SK-N-SH (cell line): ENCODE data around the gene DYNLT3. TPM values are rescaled to one million over a fixed set of nuclear protein-coding genes. Genes with fewer than 3 reads are reported as not detected.

Experiments
- CTCF ChIA-PET: fragments of 300-600, 350-600 bp; formaldehyde crosslinking; extraction: SDS; loops from one replicate; lab custom pipeline; 2021; lab: Yijun Ruan, JAX
- POLR2A ChIA-PET: fragments of 350-600 bp; sonication (Branson Sonifier 250); formaldehyde crosslinking; extraction: SDS; loops from one replicate; lab custom pipeline; 2020; ENCODE audit warnings: antibody characterized with exemption, inconsistent platforms; lab: Yijun Ruan, JAX
- DNase-seq: peaks from one replicate; pipeline ENCODE4 v3.0.0; 2012
- H2AFZ ChIP-seq: fragments of 200-600 bp; sonication (generic); 2 replicates; pipeline ENCODE4 v1.8.1; 2016; ENCODE audit warnings: antibody characterized with exemption, mild to moderate bottlenecking, low read depth
- H3F3A ChIP-seq: fragments of 200-600 bp; sonication (generic); replicated peaks from 2 replicates; pipeline ENCODE3; 2016; ENCODE audit warnings: antibody characterized with exemption, mild to moderate bottlenecking; ENCODE audit not compliant: insufficient read depth
- H3K27ac ChIP-seq, 2 experiments: fragments of 200-500 bp in 1 of 2; fragments of 200-600 bp in 1 of 2; sonication (Bioruptor generic) in 1 of 2; sonication (generic), shearing (Covaris generic) in 1 of 2; 2 replicates each; pipeline versions ENCODE4 v1.5.1 to v1.6.1; 2014 to 2016; ENCODE audit warnings: low read depth in 2 of 2, inconsistent platforms in 1 of 2, low read length in 1 of 2, mild to moderate bottlenecking in 1 of 2, mixed read lengths in 1 of 2
- H3K27me3 ChIP-seq: fragments of 200-600 bp; sonication (generic), shearing (Covaris generic); 2 replicates; pipeline ENCODE4 v1.6.1; 2016; ENCODE audit warnings: mixed run types; ENCODE audit not compliant: insufficient read depth
- H3K36me3 ChIP-seq, 2 experiments: fragments of 200-500 bp in 1 of 2; fragments of 200-600 bp in 1 of 2; sonication (Bioruptor generic) in 1 of 2; sonication (generic) in 1 of 2; replicated peaks in 1 of 2; 2 replicates each; pipeline versions ENCODE3 to v1.5.1; 2014 to 2016; ENCODE audit warnings: low read length in 1 of 2, mild to moderate bottlenecking in 1 of 2; ENCODE audit not compliant: insufficient read depth in 2 of 2, control insufficient read depth in 1 of 2
- H3K4me1 ChIP-seq, 2 experiments: fragments of 200-500 bp in 1 of 2; fragments of 200-600 bp in 1 of 2; sonication (Bioruptor generic) in 1 of 2; sonication (generic), shearing (Covaris generic) in 1 of 2; 2 replicates each; pipeline versions ENCODE4 v1.5.1 to v1.6.1; 2014 to 2016; ENCODE audit warnings: low read depth in 1 of 2, low read length in 1 of 2, mixed run types in 1 of 2; ENCODE audit not compliant: insufficient read depth in 2 of 2, control insufficient read depth in 1 of 2
- H3K4me2 ChIP-seq: fragments of 200-600 bp; sonication (generic), shearing (Covaris generic); 2 replicates; pipeline ENCODE4 v1.6.1; 2017; ENCODE audit warnings: mixed run types
- H3K4me3 ChIP-seq, 2 experiments: fragments of 200-500 bp in 1 of 2; fragments of 200-600 bp in 1 of 2; sonication (Bioruptor generic) in 1 of 2; sonication (generic), shearing (Covaris generic) in 1 of 2; 2 replicates each; pipeline versions ENCODE4 v1.5.1 to v1.8.1; 2014 to 2016; ENCODE audit warnings: low read depth in 2 of 2, inconsistent platforms in 1 of 2, low read length in 1 of 2, mild to moderate bottlenecking in 1 of 2, mixed read lengths in 1 of 2, moderate library complexity in 1 of 2
- H3K79me2 ChIP-seq: fragments of 200-600 bp; sonication (generic); 2 replicates; pipeline ENCODE4 v1.8.1; 2017; ENCODE audit warnings: mild to moderate bottlenecking; ENCODE audit not compliant: insufficient read depth
- H3K9ac ChIP-seq: fragments of 200-600 bp; sonication (generic); 2 replicates; pipeline ENCODE4 v1.6.1; 2017; ENCODE audit warnings: mixed run types
- H3K9me2 ChIP-seq: fragments of 200-600 bp; sonication (generic); 2 replicates; pipeline ENCODE4 v1.6.1; 2017; ENCODE audit warnings: mixed run types
- H3K9me3 ChIP-seq: fragments of 200-600 bp; sonication (generic); 2 replicates; pipeline ENCODE4 v1.6.1; 2017; ENCODE audit warnings: mixed run types, mild to moderate bottlenecking, moderate library complexity
- H4K20me1 ChIP-seq: fragments of 200-600 bp; sonication (generic); 2 replicates; pipeline ENCODE4 v1.6.1; 2017; ENCODE audit warnings: mild to moderate bottlenecking, mixed run types; ENCODE audit not compliant: insufficient read depth
- CHD2 ChIP-seq: fragments of 150-350 bp; IDR thresholded peaks from 2 replicates; pipeline ENCODE4 v1.6.1; 2018; ENCODE audit warnings: low read length; ENCODE audit not compliant: partially characterized antibody
- CTCF ChIP-seq: fragments of 200-600 bp; sonication (generic); IDR thresholded peaks from 2 replicates; pipeline ENCODE4 v1.6.1; 2017; ENCODE audit warnings: antibody characterized with exemption, mild to moderate bottlenecking, moderate library complexity
- ELF1 ChIP-seq: IDR thresholded peaks from 2 replicates; pipeline ENCODE4 v1.4.0; 2012
- EZH2phosphoT487 ChIP-seq: fragments of 200-600 bp; sonication (generic); IDR thresholded peaks from 2 replicates; pipeline ENCODE4 v1.6.1; 2017; ENCODE audit warnings: low read depth, mixed run types, mild to moderate bottlenecking, antibody characterized with exemption, moderate library complexity, borderline replicate concordance
- JUND ChIP-seq: IDR thresholded peaks from 2 replicates; pipeline ENCODE4 v1.4.0; 2012
- MAX ChIP-seq: IDR thresholded peaks from 2 replicates; pipeline ENCODE4 v1.4.0; 2012; ENCODE audit warnings: low read depth
- NRF1 ChIP-seq: IDR thresholded peaks from 2 replicates; pipeline ENCODE4 v1.6.1; 2012; ENCODE audit warnings: low read depth, mild to moderate bottlenecking, low read length
- POLR2AphosphoS5 ChIP-seq: IDR thresholded peaks from 2 replicates; pipeline ENCODE4 v1.6.1; 2012; ENCODE audit warnings: low read depth, low read length
- RCOR1 ChIP-seq: fragments of 150-350 bp; IDR thresholded peaks from 2 replicates; pipeline ENCODE4 v1.6.1; 2017; ENCODE audit warnings: antibody characterized with exemption, low read length
- RXRA ChIP-seq: IDR thresholded peaks from 2 replicates; pipeline ENCODE4 v1.4.0; 2012; ENCODE audit warnings: low read depth, mild to moderate bottlenecking, borderline replicate concordance
- SIN3A ChIP-seq: IDR thresholded peaks from 2 replicates; pipeline ENCODE4 v1.6.1; 2012; ENCODE audit warnings: low read depth, mild to moderate bottlenecking, low read length, moderate library complexity, borderline replicate concordance
- SMC3 ChIP-seq: IDR thresholded peaks from 2 replicates; pipeline ENCODE4 v1.6.1; 2012; ENCODE audit warnings: low read depth, low read length, improper control_type of control experiment
- TCF12 ChIP-seq: IDR thresholded peaks from 2 replicates; pipeline ENCODE4 v1.4.0; 2012
- YY1 ChIP-seq: IDR thresholded peaks from 2 replicates; pipeline ENCODE4 v1.4.0; 2012; ENCODE audit warnings: low read depth, mild to moderate bottlenecking
- ZBTB33 ChIP-seq: IDR thresholded peaks from 2 replicates; pipeline ENCODE4 v1.4.0; 2012; ENCODE audit warnings: low read depth, borderline replicate concordance
- WGBS: methylation state at CpG from one replicate; pipeline ENCODE4 v1.1.6; 2017; ENCODE audit warnings: low lambda C conversion rate; 5-methylcytosine and 5-hydroxymethylcytosine counted together
- polyA plus RNA-seq, 3 experiments: library from polyadenylated mRNA; depleted of rRNA; stranded (reverse); fragments of >200 nt; gene quantifications; 2 replicates each; pipeline ENCODE4 v1.2.3, GENCODE V29; 2012
- TF ChIP-seq, protein P1 (sequence below): fragments of 150-350 bp; IDR thresholded peaks from 2 replicates; pipeline ENCODE4 v1.6.1; 2016; ENCODE audit warnings: mild to moderate bottlenecking, low read depth, low read length
- TF ChIP-seq, protein P2 (sequence below): IDR thresholded peaks from 2 replicates; pipeline ENCODE4; 2012
- TF ChIP-seq, protein P3 (sequence below): fragments of 150-350 bp; IDR thresholded peaks from 2 replicates; pipeline ENCODE4 v1.6.1; 2017; ENCODE audit warnings: antibody characterized with exemption, low read length, low read depth, borderline replicate concordance

The DYNLT3 gene
- polyA plus RNA-seq, 1 of the 3 experiments (the other 2 are of a cell fraction): 7.3 TPM

DNA sequence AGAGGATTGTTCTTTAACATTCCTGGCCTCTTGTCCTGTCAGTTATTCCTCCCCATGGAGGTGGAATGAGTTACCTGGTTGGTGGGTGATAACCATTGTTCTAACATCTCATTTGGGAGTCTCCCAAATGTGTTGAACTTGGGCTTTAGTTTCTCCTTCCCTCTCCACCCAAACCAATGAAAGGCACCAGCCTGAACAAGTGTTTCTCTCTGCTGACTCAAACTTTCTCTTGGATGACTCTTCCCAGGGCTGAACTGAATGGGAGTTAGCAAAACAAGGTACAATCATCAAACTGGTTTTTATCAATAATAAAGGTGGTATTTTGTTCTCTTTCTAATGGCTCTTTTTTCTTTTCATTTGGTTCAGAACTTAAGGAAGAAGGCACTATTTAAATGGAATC lies 2.7 kb downstream of the DYNLT3 start (continued):
- TF ChIP-seq, protein P1, sequence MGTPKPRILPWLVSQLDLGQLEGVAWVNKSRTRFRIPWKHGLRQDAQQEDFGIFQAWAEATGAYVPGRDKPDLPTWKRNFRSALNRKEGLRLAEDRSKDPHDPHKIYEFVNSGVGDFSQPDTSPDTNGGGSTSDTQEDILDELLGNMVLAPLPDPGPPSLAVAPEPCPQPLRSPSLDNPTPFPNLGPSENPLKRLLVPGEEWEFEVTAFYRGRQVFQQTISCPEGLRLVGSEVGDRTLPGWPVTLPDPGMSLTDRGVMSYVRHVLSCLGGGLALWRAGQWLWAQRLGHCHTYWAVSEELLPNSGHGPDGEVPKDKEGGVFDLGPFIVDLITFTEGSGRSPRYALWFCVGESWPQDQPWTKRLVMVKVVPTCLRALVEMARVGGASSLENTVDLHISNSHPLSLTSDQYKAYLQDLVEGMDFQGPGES: no peak
- no peak for TF ChIP-seq ELF1

DNA sequence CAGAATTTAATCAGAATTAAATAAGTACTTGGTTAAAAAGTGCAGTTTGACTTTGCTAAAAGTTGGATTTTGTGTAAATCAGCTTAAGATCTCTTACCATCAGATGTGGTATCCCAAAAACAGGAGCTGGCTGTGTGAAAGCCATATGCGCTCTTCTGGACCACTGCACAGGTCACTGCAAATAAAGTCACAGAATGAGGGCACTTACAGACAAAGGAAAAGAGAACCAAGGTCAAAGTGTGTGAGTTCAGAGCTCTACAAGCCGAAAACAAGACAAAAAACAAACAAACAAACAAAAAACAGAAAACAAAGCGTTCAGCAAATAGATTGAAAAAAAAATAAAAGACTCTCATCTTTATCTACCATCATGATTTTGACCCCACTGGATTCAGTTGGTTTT lies 6.4 kb downstream of the DYNLT3 start:
- Histone ChIP-seq H2AFZ (no peak overlapping the region), H3F3A (no peaks in the 10 kb centered on the region), H3K27me3 (no peaks in the 10 kb centered on the region), H3K27ac (no peak overlapping the region), H3K9ac (no peak overlapping the region), H3K4me1 (no peaks in the 10 kb centered on the region), H3K9me3 (no peaks in the 10 kb centered on the region), H3K36me3 (peaks cover 0 to 9% of the 10 kb centered on the region in 2 experiments), H4K20me1 (no peaks in the 10 kb centered on the region), H3K4me3 (no peak overlapping the region), H3K4me2 (no peak overlapping the region), H3K9me2 (no peaks in the 10 kb centered on the region), H3K79me2 (no peaks in the 10 kb centered on the region; the same call in 1 of the 2 replicates)
- CTCF ChIA-PET: interaction anchor here (0.8 to 2.0 kb wide), 4 partner anchors 15 to 335 kb away, joined by 3 to 10 read pairs (median 4); a partner anchor contains a TSS
- no peak for TF ChIP-seq CHD2
- no peak for TF ChIP-seq POLR2AphosphoS5
- TF ChIP-seq, protein P1: no peak
- no peak for TF ChIP-seq JUND
- TF ChIP-seq YY1: no peak
- no peak for TF ChIP-seq TCF12
- WGBS: 47% methylated on average over 3 of the region's 3 CpGs
- POLR2A ChIA-PET: no interaction called here
- DNase-seq: no peak

DNA sequence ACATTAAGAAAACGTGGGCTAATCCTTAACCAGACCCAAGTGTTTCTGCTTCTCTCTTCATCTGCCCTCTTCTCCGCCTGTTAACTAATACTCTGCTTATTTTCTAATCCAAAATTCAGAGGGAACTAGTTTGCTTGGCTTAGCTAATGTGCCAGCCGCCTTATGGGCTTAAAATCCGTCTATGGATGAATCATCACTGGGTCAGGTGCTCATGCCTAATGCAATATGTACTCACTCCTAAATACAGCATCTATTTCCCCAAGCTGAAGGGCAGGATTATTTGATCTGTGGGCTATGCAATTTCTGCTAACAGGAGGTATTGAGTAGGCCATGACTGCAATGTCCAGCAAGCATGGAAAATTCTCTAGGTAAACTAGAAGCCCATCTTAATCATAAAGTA lies 12.4 kb downstream of the DYNLT3 start:
- Histone ChIP-seq H3K4me2 (no peak overlapping the region), H3K27me3 (no peaks in the 10 kb centered on the region), H3K9me2 (no peaks in the 10 kb centered on the region), H2AFZ (no peak overlapping the region), H3K36me3 (peaks cover 0 to 3% of the 10 kb centered on the region in 2 experiments), H3K79me2 (no peaks in the 10 kb centered on the region), H3K27ac (no peak overlapping the region), H3K4me1 (no peaks in the 10 kb centered on the region), H3K9ac (no peak overlapping the region), H3F3A (no peaks in the 10 kb centered on the region), H4K20me1 (no peaks in the 10 kb centered on the region), H3K9me3 (no peaks in the 10 kb centered on the region), H3K4me3 (no peak overlapping the region)
- 39% methylated on average over 4 of the region's 4 CpGs for WGBS
- POLR2A ChIA-PET: no interaction called here
- CTCF ChIA-PET: interaction anchor here (2.0 kb wide), 1 partner anchor 10 kb away, joined by 9 read pairs; no protein-coding TSS in a partner anchor
- DNase-seq: no peak
- TF ChIP-seq CTCF: no peak
- TF ChIP-seq ZBTB33: no peak
- TF ChIP-seq CHD2: no peak
- TF ChIP-seq, protein P2, sequence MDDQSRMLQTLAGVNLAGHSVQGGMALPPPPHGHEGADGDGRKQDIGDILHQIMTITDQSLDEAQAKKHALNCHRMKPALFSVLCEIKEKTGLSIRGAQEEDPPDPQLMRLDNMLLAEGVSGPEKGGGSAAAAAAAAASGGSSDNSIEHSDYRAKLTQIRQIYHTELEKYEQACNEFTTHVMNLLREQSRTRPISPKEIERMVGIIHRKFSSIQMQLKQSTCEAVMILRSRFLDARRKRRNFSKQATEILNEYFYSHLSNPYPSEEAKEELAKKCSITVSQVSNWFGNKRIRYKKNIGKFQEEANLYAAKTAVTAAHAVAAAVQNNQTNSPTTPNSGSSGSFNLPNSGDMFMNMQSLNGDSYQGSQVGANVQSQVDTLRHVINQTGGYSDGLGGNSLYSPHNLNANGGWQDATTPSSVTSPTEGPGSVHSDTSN: no peak
- no peak for TF ChIP-seq SMC3
- TF ChIP-seq RXRA: no peak
- TF ChIP-seq NRF1: no peak
- TF ChIP-seq, protein P3, sequence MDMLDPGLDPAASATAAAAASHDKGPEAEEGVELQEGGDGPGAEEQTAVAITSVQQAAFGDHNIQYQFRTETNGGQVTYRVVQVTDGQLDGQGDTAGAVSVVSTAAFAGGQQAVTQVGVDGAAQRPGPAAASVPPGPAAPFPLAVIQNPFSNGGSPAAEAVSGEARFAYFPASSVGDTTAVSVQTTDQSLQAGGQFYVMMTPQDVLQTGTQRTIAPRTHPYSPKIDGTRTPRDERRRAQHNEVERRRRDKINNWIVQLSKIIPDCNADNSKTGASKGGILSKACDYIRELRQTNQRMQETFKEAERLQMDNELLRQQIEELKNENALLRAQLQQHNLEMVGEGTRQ: no peak
- no peak for TF ChIP-seq MAX
- TF ChIP-seq RCOR1: no peak
- no peak for TF ChIP-seq TCF12
- no peak for TF ChIP-seq SIN3A
- no peak for TF ChIP-seq EZH2phosphoT487
